ENCODE measurements around the gene SELENOF. TPM values are rescaled to one million over a fixed set of nuclear protein-coding genes. Genes with fewer than 3 reads are reported as not detected.

Gene SELENOF
- total and polyA plus RNA-seq, 2 donors (not counting 1 experiment from before 2014, with no cell fraction given) = 207 to 351 TPM

- no peak overlapping the region for H3K9ac ChIP-seq (ENCODE audit: insufficient read depth, low read length)
- no peaks in the 10 kb centered on the region for H3K9me3 ChIP-seq (ENCODE audit: control insufficient read depth, insufficient read depth, low read depth, low read length)
- no peak for DNase-seq (ENCODE audit: low read depth in 2 of 2)
- H4K20me1 ChIP-seq (ENCODE audit: control insufficient read depth, extremely low read depth, insufficient read depth, low read length) = no peaks in the 10 kb centered on the region
- H3K4me2 ChIP-seq (ENCODE audit: extremely low read depth, insufficient read depth, low read length) = no peak overlapping the region
- TF ChIP-seq CTCF (conservative IDR thresholded peaks at IDR 0.05 in 1 of 2, IDR thresholded peaks at IDR 0.05 in 1 of 2; ENCODE audit: low read depth in 1 of 2, low read length in 2 of 2) (no peak), EZH2 (IDR thresholded peaks at IDR 0.05; ENCODE audit: low read length, missing control alignments) (no peak)
- H2AFZ ChIP-seq (ENCODE audit: low read length) = no peak overlapping the region
- H3K27me3 ChIP-seq (ENCODE audit: control insufficient read depth, insufficient read depth, low read length) = no peaks in the 10 kb centered on the region
- no peak overlapping the region for H3K27ac ChIP-seq (ENCODE audit: insufficient read depth, low read length)
- no peaks in the 10 kb centered on the region for H3K36me3 ChIP-seq (ENCODE audit: control insufficient read depth, insufficient read depth, low read length)
- H3K79me2 ChIP-seq (ENCODE audit: control insufficient read depth, insufficient read depth, low read length) = no peaks in the 10 kb centered on the region
- H3K4me3 ChIP-seq (replicated peaks in 1 of 4; ENCODE audit: control extremely low read depth in 1 of 4, insufficient read depth in 1 of 4, low read depth in 3 of 4, low read length in 4 of 4) = no peak overlapping the region
- peaks cover 3% of the 10 kb centered on the region for H3K4me1 ChIP-seq (ENCODE audit: control insufficient read depth, extremely low read depth, insufficient read depth, low read length)
Observed at GRCh38 chr1:86848654-86849053, 65.3 kb downstream of the SELENOF start.

GRCh38 chr1:86846164-86846647, 67.7 kb downstream of the SELENOF start:
- H3K27ac ChIP-seq (ENCODE audit: insufficient read depth, low read length) = no peak overlapping the region
- H3K9me3 ChIP-seq (ENCODE audit: control insufficient read depth, insufficient read depth, low read depth, low read length) = no peaks in the 10 kb centered on the region
- no peaks in the 10 kb centered on the region for H4K20me1 ChIP-seq (ENCODE audit: control insufficient read depth, extremely low read depth, insufficient read depth, low read length)
- no peak overlapping the region for H2AFZ ChIP-seq (ENCODE audit: low read length)
- peak; percentile 94 to 97 for DNase-seq (ENCODE audit: low read depth in 2 of 2)
- no peak overlapping the region for H3K9ac ChIP-seq (ENCODE audit: insufficient read depth, low read length)
- TF ChIP-seq EZH2 (IDR thresholded peaks at IDR 0.05; ENCODE audit: low read length, missing control alignments) (no peak), CTCF (conservative IDR thresholded peaks at IDR 0.05 in 1 of 2, IDR thresholded peaks at IDR 0.05 in 1 of 2; ENCODE audit: low read depth in 1 of 2, low read length in 2 of 2) (no peak)
- no peaks in the 10 kb centered on the region for H3K79me2 ChIP-seq (ENCODE audit: control insufficient read depth, insufficient read depth, low read length)
- H3K4me3 ChIP-seq (replicated peaks in 1 of 4; ENCODE audit: control extremely low read depth in 1 of 4, insufficient read depth in 1 of 4, low read depth in 3 of 4, low read length in 4 of 4) = no peak overlapping the region
- H3K4me2 ChIP-seq (ENCODE audit: extremely low read depth, insufficient read depth, low read length) = no peak overlapping the region
- peaks cover 3% of the 10 kb centered on the region for H3K4me1 ChIP-seq (ENCODE audit: control insufficient read depth, extremely low read depth, insufficient read depth, low read length)
- no peaks in the 10 kb centered on the region for H3K27me3 ChIP-seq (ENCODE audit: control insufficient read depth, insufficient read depth, low read length)
- H3K36me3 ChIP-seq (ENCODE audit: control insufficient read depth, insufficient read depth, low read length) = no peaks in the 10 kb centered on the region

GRCh38 chr1:86845514-86845913, 68.4 kb downstream of the SELENOF start:
- H2AFZ ChIP-seq (ENCODE audit: low read length) = no peak overlapping the region
- H3K79me2 ChIP-seq (ENCODE audit: control insufficient read depth, insufficient read depth, low read length) = no peaks in the 10 kb centered on the region
- no peaks in the 10 kb centered on the region for H3K27me3 ChIP-seq (ENCODE audit: control insufficient read depth, insufficient read depth, low read length)
- H4K20me1 ChIP-seq (ENCODE audit: control insufficient read depth, extremely low read depth, insufficient read depth, low read length) = no peaks in the 10 kb centered on the region
- no peaks in the 10 kb centered on the region for H3K9me3 ChIP-seq (ENCODE audit: control insufficient read depth, insufficient read depth, low read depth, low read length)
- no peak overlapping the region for H3K4me2 ChIP-seq (ENCODE audit: extremely low read depth, insufficient read depth, low read length)
- no peak overlapping the region for H3K9ac ChIP-seq (ENCODE audit: insufficient read depth, low read length)
- no peak for TF ChIP-seq CTCF (conservative IDR thresholded peaks at IDR 0.05 in 1 of 2, IDR thresholded peaks at IDR 0.05 in 1 of 2; ENCODE audit: low read depth in 1 of 2, low read length in 2 of 2)
- no peak for TF ChIP-seq EZH2 (IDR thresholded peaks at IDR 0.05; ENCODE audit: low read length, missing control alignments)
- peaks cover 3% of the 10 kb centered on the region for H3K4me1 ChIP-seq (ENCODE audit: control insufficient read depth, extremely low read depth, insufficient read depth, low read length)
- no peak for DNase-seq (ENCODE audit: low read depth in 2 of 2)
- no peaks in the 10 kb centered on the region for H3K36me3 ChIP-seq (ENCODE audit: control insufficient read depth, insufficient read depth, low read length)
- no peak overlapping the region for H3K27ac ChIP-seq (ENCODE audit: insufficient read depth, low read length)
- H3K4me3 ChIP-seq (replicated peaks in 1 of 4; ENCODE audit: control extremely low read depth in 1 of 4, insufficient read depth in 1 of 4, low read depth in 3 of 4, low read length in 4 of 4) = no peak overlapping the region

Measured in fibroblast of lung (primary cell).